ENCODE data around the gene UBE2D2.

GRCh38 chr5:139637438-139638089, 76.4 kb downstream of the UBE2D2 start:
- no peak; the same call in 1 of the 2 replicates for TF ChIP-seq POLR2A (IDR thresholded peaks at IDR 0.05; ENCODE audit: low read depth, low read length)
- TF ChIP-seq POLR2AphosphoS5 (IDR thresholded peaks at IDR 0.05; ENCODE audit: low read depth, low read length): no peak
- TF ChIP-seq TAF1 (IDR thresholded peaks at IDR 0.05; ENCODE audit: borderline replicate concordance, low read depth, low read length): no peak

Measured in GM12892 (cell line).